Activated B cell treated with CpG ODN at 0.5 μM for 24 hours (primary cell): Measurements from ENCODE around the gene ZCCHC12. TPM values are rescaled to one million over a fixed set of nuclear protein-coding genes. Genes with fewer than 3 reads are reported as not detected.

Experiments used
- ATAC-seq: fragments of 200-7000 bp; cut with Tn5 transposase; one replicate; pipeline ENCODE4 v1.10.0; 2021; ENCODE audit warnings: low read depth, mild to moderate bottlenecking, moderate library complexity
- CTCF ChIA-PET: fragments of 350-600 bp; sonication (Branson Sonifier 250); formaldehyde crosslinking; loops from one replicate; lab custom pipeline; 2021; ENCODE audit warnings: antibody characterized with exemption; lab: Charles Lee
- POLR2A ChIA-PET: fragments of 350-600 bp; sonication (Branson Sonifier 250); formaldehyde crosslinking; loops from one replicate; lab custom pipeline; 2021; ENCODE audit warnings: antibody characterized with exemption; lab: Charles Lee
- DNase-seq: peaks from one replicate; pipeline ENCODE4 v3.0.0; 2022
- H3K27ac Mint-ChIP-seq: one replicate; pipeline ENCODE4 v1.8.0; 2020; ENCODE audit warnings: mixed read lengths
- H3K27me3 Mint-ChIP-seq: one replicate; pipeline ENCODE4 v1.8.0; 2021; ENCODE audit warnings: mixed read lengths
- H3K36me3 Mint-ChIP-seq: one replicate; pipeline ENCODE4 v1.8.0; 2021; ENCODE audit warnings: low read depth, mixed read lengths
- H3K4me1 Mint-ChIP-seq: one replicate; pipeline ENCODE4 v1.8.0; 2021; ENCODE audit warnings: mixed read lengths
- H3K4me3 Mint-ChIP-seq: one replicate; pipeline ENCODE4 v1.8.0; 2020; ENCODE audit warnings: mild to moderate bottlenecking, mixed read lengths
- H3K9me3 Mint-ChIP-seq: one replicate; pipeline ENCODE4 v1.8.0; 2020; ENCODE audit warnings: mixed read lengths
- intact Hi-C: fragments of 100-400 bp; cut with micrococcal nuclease; formaldehyde crosslinking; loops from one replicate; pipeline ENCODE4 v1.15.1; 2024
- total RNA-seq: library from RNA; stranded (reverse); gene quantifications from 2 replicates; pipeline ENCODE4 v1.2.3, GENCODE V29; 2022
- TF ChIP-seq, protein P1 (sequence below): fragments of 200-600 bp; IDR thresholded peaks from one replicate; pipeline ENCODE4 v1.8.0; 2022; ENCODE audit warnings: antibody characterized with exemption, mild to moderate bottlenecking

The ZCCHC12 gene
- total RNA-seq, 1 donor from 2014 or later: not detected

DNA sequence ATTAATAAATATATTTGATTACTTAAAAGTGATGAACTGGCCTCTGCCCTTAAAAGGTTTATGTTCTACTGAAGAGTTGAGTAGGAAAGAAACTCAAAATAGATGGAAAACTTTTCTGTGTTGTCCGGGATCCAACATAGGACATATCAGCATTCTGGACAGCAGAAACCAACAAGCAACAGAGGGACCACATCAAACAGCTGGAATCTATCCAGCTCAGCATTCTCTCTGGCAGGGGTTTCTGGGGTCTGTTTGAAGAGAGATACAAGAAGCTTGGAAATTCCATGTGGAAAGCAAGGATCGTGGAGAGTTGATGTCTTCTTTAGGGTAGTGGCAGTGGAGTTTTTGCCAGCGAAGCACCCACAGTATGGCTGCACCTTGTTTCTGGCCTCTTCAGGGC, 43.6 kb downstream of the ZCCHC12 start:
- H3K4me1 Mint-ChIP-seq: no peaks in the 10 kb centered on the region
- no peak for ATAC-seq

DNA sequence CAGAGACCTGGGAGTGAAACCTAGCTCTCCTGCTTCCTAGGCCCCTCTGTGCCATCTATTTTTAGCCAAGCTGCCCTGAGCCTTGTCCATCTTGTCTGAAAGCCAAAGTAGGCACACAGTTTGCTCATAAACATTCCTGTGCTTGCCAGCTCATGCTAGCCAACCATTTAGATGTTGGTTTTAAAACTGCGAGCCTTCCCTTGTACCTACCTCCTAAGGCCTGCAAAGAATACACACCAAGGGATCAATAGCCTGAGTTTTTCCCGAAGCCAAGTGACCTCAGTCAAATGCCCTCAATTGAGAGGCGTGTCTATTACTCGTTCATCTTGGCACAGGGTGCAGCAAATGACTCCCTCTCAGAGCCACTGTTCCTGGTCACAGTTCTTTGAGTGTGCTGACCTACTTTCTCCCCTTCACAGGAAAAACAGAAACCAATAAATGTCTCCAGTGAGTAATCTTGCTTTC, 48.5 kb downstream of the ZCCHC12 start:
- H3K36me3 Mint-ChIP-seq: no peaks in the 10 kb centered on the region
- DNase-seq: no peak
- no peak for ATAC-seq
- H3K4me3 Mint-ChIP-seq: no peak overlapping the region
- H3K4me1 Mint-ChIP-seq: no peaks in the 10 kb centered on the region
- CTCF ChIA-PET: no interaction called here
- no peak overlapping the region for H3K27ac Mint-ChIP-seq
- no peaks in the 10 kb centered on the region for H3K27me3 Mint-ChIP-seq
- POLR2A ChIA-PET: no interaction called here
- TF ChIP-seq, protein P1, sequence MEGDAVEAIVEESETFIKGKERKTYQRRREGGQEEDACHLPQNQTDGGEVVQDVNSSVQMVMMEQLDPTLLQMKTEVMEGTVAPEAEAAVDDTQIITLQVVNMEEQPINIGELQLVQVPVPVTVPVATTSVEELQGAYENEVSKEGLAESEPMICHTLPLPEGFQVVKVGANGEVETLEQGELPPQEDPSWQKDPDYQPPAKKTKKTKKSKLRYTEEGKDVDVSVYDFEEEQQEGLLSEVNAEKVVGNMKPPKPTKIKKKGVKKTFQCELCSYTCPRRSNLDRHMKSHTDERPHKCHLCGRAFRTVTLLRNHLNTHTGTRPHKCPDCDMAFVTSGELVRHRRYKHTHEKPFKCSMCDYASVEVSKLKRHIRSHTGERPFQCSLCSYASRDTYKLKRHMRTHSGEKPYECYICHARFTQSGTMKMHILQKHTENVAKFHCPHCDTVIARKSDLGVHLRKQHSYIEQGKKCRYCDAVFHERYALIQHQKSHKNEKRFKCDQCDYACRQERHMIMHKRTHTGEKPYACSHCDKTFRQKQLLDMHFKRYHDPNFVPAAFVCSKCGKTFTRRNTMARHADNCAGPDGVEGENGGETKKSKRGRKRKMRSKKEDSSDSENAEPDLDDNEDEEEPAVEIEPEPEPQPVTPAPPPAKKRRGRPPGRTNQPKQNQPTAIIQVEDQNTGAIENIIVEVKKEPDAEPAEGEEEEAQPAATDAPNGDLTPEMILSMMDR: no peak
- H3K9me3 Mint-ChIP-seq: no peaks in the 10 kb centered on the region
- intact Hi-C loops: no loop called here

More for the DNA sequence above, 43.6 kb downstream of the ZCCHC12 start:
- H3K27me3 Mint-ChIP-seq: peaks cover 3% of the 10 kb centered on the region
- ChIA-PET CTCF (no interaction called here), POLR2A (no interaction called here)
- H3K27ac Mint-ChIP-seq: no peak overlapping the region
- H3K4me3 Mint-ChIP-seq: no peak overlapping the region
- no peaks in the 10 kb centered on the region for H3K9me3 Mint-ChIP-seq
- intact Hi-C loops: no loop called here
- H3K36me3 Mint-ChIP-seq: no peaks in the 10 kb centered on the region
- TF ChIP-seq, protein P1: no peak
- no peak for DNase-seq

Other genes starting within 250 kb of the ZCCHC12 start
- gene IL13RA1, start 96.2 kb upstream of the ZCCHC12 start, total RNA-seq: 13.9 and 15.0 TPM in 2 replicates
- 1.3 TPM in 2 replicates for gene LONRF3, start 150.8 kb downstream of the ZCCHC12 start, total RNA-seq
- not detected in 2 replicates for gene CT47C1, start 249.2 kb downstream of the ZCCHC12 start, total RNA-seq